ENCODE data around the gene VPS50.

Gene VPS50

GRCh38 chr7:93231799-93232672 is at the start of gene VPS50:
VPS50 (plus strand) TSS chr7:93232366; CDS start chr7:93232468, 102 bp downstream.
- peak; percentile 89 for DNase-seq

- DNase-seq = no peak
Measured at GRCh38 chr7:93185303-93186027, 46.7 kb upstream of the VPS50 start.

- no peak for DNase-seq
Measured at GRCh38 chr7:93188870-93189634, 43.1 kb upstream of the VPS50 start.

- DNase-seq = no peak
Measured at GRCh38 chr7:93194386-93194785, 37.8 kb upstream of the VPS50 start.

GRCh38 chr7:93196336-93196735 is 35.8 kb upstream of the VPS50 start:
- no peak for DNase-seq

GRCh38 chr7:93198472-93198871 is 33.7 kb upstream of the VPS50 start:
- DNase-seq = no peak

GRCh38 chr7:93202594-93203250 is 29.4 kb upstream of the VPS50 start:
- no peak for DNase-seq

GRCh38 chr7:93203496-93203895 is 28.7 kb upstream of the VPS50 start:
- DNase-seq = no peak

- DNase-seq = no peak
Measured at GRCh38 chr7:93205046-93205445, 27.1 kb upstream of the VPS50 start.

- DNase-seq = no peak
Measured at GRCh38 chr7:93211228-93211818, 20.8 kb upstream of the VPS50 start.

GRCh38 chr7:93212881-93213280 is 19.3 kb upstream of the VPS50 start:
- DNase-seq = no peak

GRCh38 chr7:93218997-93219827 is 13.0 kb upstream of the VPS50 start:
- DNase-seq = no peak

- no peak for DNase-seq
Measured at GRCh38 chr7:93219868-93220267, 12.3 kb upstream of the VPS50 start.

- no peak for DNase-seq
Measured at GRCh38 chr7:93226310-93226709, 5.9 kb upstream of the VPS50 start, which contains the start of gene HEPACAM2. HEPACAM2 (minus strand) TSS chr7:93226469.

GRCh38 chr7:93228302-93228701 is 3.9 kb upstream of the VPS50 start:
- DNase-seq = no peak

GRCh38 chr7:93231259-93231658 is 907 bp upstream of the VPS50 start:
- DNase-seq = no peak

- no peak for DNase-seq
Measured at GRCh38 chr7:93232673-93233018, 480 bp downstream of the VPS50 start.

GRCh38 chr7:93235541-93235940 is 3.4 kb downstream of the VPS50 start:
- DNase-seq = no peak

GRCh38 chr7:93238131-93238530 is 6.0 kb downstream of the VPS50 start:
- no peak for DNase-seq

GRCh38 chr7:93238748-93239147 is 6.6 kb downstream of the VPS50 start:
- DNase-seq = no peak

GRCh38 chr7:93239824-93240223 is 7.7 kb downstream of the VPS50 start:
- DNase-seq = no peak

GRCh38 chr7:93242106-93242505 is 9.9 kb downstream of the VPS50 start:
- DNase-seq = no peak
